Measurements from ENCODE around the gene NPR3.

The NPR3 gene

GRCh38 chr5:32814620-32815019 is 103.5 kb downstream of the NPR3 start:
- no peak for ATAC-seq

DNA sequence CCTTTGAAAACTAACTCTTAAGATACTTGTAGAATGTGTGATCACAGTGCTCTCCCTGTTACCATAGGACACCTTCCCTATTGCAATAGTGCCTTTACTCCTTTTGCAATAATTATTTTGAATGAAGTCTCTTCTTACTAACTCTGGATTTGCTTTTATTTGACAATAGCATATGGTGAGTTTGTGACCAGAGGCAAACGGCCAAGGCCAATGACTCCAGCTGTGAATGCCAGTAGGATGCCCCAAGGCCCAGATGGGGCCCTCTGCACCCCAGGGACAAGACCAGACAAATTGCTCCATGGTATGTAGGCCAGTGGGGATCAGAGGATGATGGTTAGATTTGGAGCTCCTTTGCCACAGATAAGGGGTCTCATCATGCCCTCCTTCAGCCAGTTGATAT is 116.9 kb downstream of the NPR3 start:
- no peak for ATAC-seq

DNA sequence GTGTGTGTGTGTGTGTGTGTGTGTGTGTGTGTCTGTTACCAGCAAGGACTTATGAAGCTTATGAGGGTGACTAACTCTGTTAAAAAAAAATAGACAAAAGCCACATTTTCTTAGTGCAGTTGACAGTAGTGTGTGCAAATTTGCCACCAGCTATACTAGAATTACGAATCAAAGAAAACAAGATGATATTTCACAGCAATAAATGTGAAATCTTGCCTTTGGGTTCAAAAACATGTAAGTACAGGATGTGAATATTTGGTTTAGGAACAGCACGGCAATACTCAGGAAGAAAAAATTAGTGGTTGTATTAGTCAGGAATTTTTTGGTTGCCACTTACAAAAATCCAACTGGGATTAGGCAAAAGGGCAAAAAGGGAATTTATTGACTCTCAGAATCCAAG is 117.4 kb downstream of the NPR3 start:
- no peak for ATAC-seq

- no peak for ATAC-seq
These were observed 120.5 kb downstream of the NPR3 start for GRCh38 chr5:32831624-32832023.

- ATAC-seq: no peak
These were observed 122.0 kb downstream of the NPR3 start for GRCh38 chr5:32833127-32833526.

DNA sequence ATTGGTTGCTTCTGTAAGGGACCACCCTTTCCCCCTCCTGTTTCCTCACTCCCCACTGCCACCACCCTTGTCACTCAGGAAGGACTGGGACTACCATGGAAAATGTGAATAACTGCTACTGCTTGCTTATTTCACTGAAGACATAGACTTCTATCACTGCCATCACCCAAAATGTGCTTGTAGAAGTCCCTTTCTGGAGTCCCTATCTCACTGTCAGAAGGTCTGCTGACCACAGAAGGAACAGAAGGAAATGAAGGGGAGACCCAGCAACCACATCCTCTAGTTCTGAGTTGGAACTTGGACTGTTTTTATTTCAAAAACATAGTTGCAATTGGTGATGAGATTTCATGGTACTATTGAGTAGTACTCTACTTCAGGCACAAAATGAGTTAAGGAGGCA is 122.5 kb downstream of the NPR3 start:
- ATAC-seq: no peak

GRCh38 chr5:32834251-32834650 is 123.1 kb downstream of the NPR3 start:
- ATAC-seq: no peak

GRCh38 chr5:32836176-32836575 is 125.1 kb downstream of the NPR3 start:
- no peak for ATAC-seq

- no peak for ATAC-seq
These were observed 126.1 kb downstream of the NPR3 start for GRCh38 chr5:32837211-32837610.

DNA sequence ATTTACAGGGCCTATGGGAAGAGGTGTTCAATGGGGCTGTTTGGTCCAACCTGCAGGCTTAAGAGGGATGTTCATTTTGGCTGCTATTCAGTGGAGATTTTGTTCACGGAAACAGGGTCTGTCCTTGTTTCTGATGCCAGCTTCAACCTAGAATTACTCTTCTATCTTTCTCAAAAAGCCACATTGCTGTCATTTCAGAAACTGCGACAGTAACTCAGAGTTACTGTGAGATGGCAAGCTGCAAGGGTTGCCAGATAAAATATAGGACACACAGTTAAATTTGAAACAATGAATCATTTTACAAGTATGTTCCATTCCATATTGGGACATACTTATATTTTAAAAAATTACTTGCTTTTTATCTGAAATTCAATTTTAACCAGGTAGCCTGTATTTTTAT is 128.0 kb downstream of the NPR3 start:
- ATAC-seq: no peak

- ATAC-seq: no peak
These were observed 129.5 kb downstream of the NPR3 start for GRCh38 chr5:32840606-32841005.
